GM19238 (cell line): ENCODE results near the gene OTX2.

Experiments
- DNase-seq: peaks from one replicate; pipeline ENCODE4 v3.0.0; 2011; ENCODE audit warnings: low spot score; ENCODE audit not compliant: insufficient read length

The OTX2 gene

GRCh38 chr14:56810147-56810719, at the start of gene OTX2:
Gene OTX2, minus strand, starts transcription at chr14:56810479. Its CDS starts 5,023 bp downstream, at chr14:56805456.
- no peak for DNase-seq

GRCh38 chr14:56858422-56858821, 48.1 kb upstream of the OTX2 start:
- DNase-seq, result no peak

GRCh38 chr14:56857216-56857615, 46.9 kb upstream of the OTX2 start:
- no peak for DNase-seq

GRCh38 chr14:56855891-56856461, 45.7 kb upstream of the OTX2 start:
- no peak for DNase-seq

GRCh38 chr14:56854325-56854724, 44.0 kb upstream of the OTX2 start:
- no peak for DNase-seq

GRCh38 chr14:56846970-56847930, 37.0 kb upstream of the OTX2 start:
- DNase-seq, result no peak

GRCh38 chr14:56844406-56845002, 34.2 kb upstream of the OTX2 start:
- DNase-seq, result no peak

GRCh38 chr14:56841611-56842010, 31.3 kb upstream of the OTX2 start:
- no peak for DNase-seq

- DNase-seq, result no peak
These were observed 29.9 kb upstream of the OTX2 start for GRCh38 chr14:56840221-56840620.

- DNase-seq, result no peak
These were observed 18.9 kb upstream of the OTX2 start for GRCh38 chr14:56829151-56829550.

- no peak for DNase-seq
These were observed 15.9 kb upstream of the OTX2 start for GRCh38 chr14:56826214-56826613.

- no peak for DNase-seq
These were observed 11.7 kb upstream of the OTX2 start for GRCh38 chr14:56821805-56822610.

GRCh38 chr14:56821177-56821576, 10.9 kb upstream of the OTX2 start:
- no peak for DNase-seq

- no peak for DNase-seq
These were observed 7.2 kb upstream of the OTX2 start for GRCh38 chr14:56817396-56817921.

- no peak for DNase-seq
These were observed 6.5 kb upstream of the OTX2 start for GRCh38 chr14:56816574-56817391.

- DNase-seq, result no peak
These were observed 5.5 kb upstream of the OTX2 start for GRCh38 chr14:56815745-56816144.

- no peak for DNase-seq
These were observed 4.9 kb upstream of the OTX2 start for GRCh38 chr14:56814969-56815700.

- DNase-seq, result no peak
These were observed 4.3 kb upstream of the OTX2 start for GRCh38 chr14:56814519-56814959.

- no peak for DNase-seq
These were observed 2.9 kb upstream of the OTX2 start for GRCh38 chr14:56813143-56813551.
